Hematopoietic multipotent progenitor cell treated with erythropoietin and hydrocortisone succinate and interleukin-3 and kit ligand, for 6 days (in vitro differentiated cells): Measurements from ENCODE around the gene SPECC1.
A peak's percentile ranks its signal among the peaks of the same experiment; 100 is the strongest.
"Not testable (repeated sequence)": the region's sequence is repeated elsewhere in the genome, so short reads cannot be mapped to it uniquely, and the experiment has no call there.

Experiments
- DNase-seq: peaks from one replicate; pipeline ENCODE4 v3.0.0-alpha.2; 2015

SPECC1 gene

DNA sequence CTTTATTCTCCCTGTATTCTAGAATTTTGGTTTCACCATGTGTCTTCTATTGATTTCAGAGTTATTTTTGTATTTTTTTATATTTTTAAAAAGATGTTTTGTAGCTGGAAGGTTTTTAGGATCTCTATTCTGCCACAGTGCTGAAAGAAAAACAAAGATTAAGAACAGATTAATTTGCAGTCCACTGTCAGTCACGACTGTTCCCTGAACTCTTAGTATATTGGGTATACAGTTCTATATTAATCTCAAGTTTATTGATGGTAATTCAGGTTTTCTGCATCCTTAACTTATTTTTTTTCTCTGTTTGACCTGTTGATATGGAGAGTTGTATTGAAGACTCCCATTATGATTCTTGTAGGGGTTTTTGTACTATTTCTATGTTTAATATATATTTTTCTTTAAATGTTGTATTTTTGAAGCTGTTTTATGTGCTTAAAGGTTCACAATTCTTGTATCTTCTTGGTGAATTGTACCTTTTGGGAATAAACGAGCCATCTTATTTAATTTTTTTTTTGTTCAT lies 2.9 kb downstream of the SPECC1 start:
- peak; percentile 34 for DNase-seq

GRCh38 chr17:20016475-20016992 lies 7.4 kb downstream of the SPECC1 start:
- DNase-seq: not testable (repeated sequence)

GRCh38 chr17:20022701-20023100 lies 13.5 kb downstream of the SPECC1 start:
- DNase-seq: no peak

DNA sequence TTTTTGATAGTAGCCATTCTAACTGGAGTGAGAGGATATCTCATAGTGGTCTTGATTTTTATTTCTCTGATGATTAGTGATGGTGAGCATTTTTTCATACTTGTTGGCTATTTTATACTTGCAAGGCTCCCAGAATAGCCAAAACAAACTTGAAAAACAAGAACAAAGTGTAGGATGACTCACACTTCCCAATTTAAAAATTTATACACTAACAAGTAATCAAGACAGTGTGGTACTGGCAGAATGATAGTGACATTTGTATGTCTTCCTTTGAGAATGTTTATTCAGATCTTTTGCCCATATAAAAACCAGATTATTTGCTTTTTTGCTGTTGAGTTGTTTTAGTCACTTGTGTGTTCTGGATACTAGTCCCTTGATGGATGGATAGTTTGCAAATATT lies 17.8 kb downstream of the SPECC1 start:
- DNase-seq: no peak

- no peak for DNase-seq
Observed at GRCh38 chr17:20028443-20028842, 19.3 kb downstream of the SPECC1 start.

- DNase-seq: peak; percentile 49
Observed at GRCh38 chr17:20032636-20033035, 23.5 kb downstream of the SPECC1 start.

GRCh38 chr17:20033415-20033814 lies 24.3 kb downstream of the SPECC1 start:
- DNase-seq: no peak

GRCh38 chr17:20035501-20035900 lies 26.3 kb downstream of the SPECC1 start:
- DNase-seq: no peak

GRCh38 chr17:20037286-20037685 lies 28.1 kb downstream of the SPECC1 start:
- not testable (repeated sequence) for DNase-seq

- no peak for DNase-seq
Observed at GRCh38 chr17:20039037-20039436, 29.9 kb downstream of the SPECC1 start.

- DNase-seq: no peak
Observed at GRCh38 chr17:20040216-20040615, 31.1 kb downstream of the SPECC1 start.

DNA sequence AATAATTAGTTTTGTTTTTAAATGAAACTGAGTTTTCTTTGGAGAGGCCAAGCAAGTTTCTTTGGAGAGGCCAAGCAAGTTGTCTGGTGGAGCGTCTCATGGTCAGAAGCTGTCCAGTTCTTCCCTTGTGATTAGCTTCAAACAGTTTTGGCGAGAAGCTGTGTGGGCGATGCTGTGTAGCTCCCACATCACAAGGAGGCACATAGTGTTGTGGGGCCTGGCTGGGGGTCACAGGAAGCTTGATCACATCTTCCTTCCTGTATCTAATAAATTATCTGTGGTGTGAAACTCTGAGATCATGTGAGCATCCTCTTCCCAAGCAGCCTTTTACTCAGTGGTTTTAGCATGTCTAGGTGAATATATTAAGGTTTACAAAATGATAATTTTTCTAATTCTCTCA lies 33.9 kb downstream of the SPECC1 start:
- DNase-seq: no peak

DNA sequence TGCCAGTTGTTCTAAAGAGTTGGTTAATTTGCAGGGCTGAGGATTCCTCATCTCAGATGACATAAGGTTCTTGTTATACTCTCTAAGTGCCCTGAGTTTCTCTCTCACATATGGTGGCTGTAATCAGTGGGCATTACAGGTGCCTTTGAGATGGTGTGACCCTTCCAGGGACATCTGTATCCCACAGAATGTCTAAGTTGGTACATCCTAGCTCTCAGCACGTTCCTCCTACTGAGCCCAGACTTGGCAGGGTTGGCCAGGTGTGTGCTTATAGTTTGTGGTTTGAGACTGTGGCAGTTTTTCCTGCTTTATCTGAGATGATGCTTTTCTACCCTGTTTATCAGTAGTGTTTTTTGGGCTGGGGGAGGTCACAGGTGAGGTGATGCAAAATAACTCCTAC lies 36.3 kb downstream of the SPECC1 start:
- DNase-seq: no peak

GRCh38 chr17:20046629-20047028 lies 37.5 kb downstream of the SPECC1 start:
- DNase-seq: no peak

DNA sequence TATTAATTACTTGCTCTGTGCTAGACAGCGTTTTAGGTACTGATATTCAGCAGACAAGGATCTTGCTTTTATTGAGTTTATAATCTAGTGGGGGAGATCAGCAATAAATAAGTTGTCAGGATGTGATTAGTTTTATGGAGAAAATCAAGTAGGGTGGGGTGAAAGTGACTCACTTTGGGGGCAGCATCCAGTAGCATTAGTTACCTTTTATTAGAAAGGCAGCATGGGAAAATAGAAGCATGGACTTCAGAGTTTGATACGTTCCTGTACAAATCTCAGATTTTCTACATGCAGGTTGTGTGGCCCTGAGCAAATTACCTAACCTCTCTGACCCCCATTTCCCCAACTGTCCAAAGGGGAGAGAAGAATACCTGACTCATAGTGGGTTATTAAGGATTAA lies 42.5 kb downstream of the SPECC1 start:
- no peak for DNase-seq

GRCh38 chr17:20053361-20053964 lies 44.3 kb downstream of the SPECC1 start:
- peak; percentile 10 for DNase-seq

DNA sequence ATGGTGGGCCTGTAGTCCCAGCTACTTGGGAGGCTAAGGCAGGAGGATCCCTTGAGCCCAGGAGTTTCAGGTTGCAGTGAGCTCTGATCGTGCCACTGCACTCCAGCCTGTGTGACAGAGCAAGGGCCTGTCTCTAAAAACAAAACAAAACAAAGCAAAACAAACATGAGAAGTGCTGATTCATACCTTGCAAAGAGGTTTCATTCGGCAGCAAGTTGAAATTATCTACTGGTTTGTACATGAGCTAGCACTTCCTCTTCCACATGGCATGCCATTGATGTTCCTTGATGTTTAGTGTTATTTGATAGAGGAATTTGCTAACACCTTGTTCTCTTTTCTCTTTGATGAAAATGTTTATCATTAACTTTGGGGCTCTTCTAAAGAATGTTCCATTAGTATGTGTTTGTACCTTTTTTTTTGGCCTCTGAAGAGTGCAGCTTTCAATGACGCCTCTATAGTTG lies 50.6 kb downstream of the SPECC1 start:
- DNase-seq: peak; percentile 54

GRCh38 chr17:20063665-20064648 lies 54.8 kb downstream of the SPECC1 start:
- peak; percentile 72 for DNase-seq

GRCh38 chr17:20066253-20066652 lies 57.1 kb downstream of the SPECC1 start:
- no peak for DNase-seq

- DNase-seq: no peak
Observed at GRCh38 chr17:20067711-20068110, 58.6 kb downstream of the SPECC1 start.

- no peak for DNase-seq
Observed at GRCh38 chr17:20068445-20068844, 59.3 kb downstream of the SPECC1 start.

DNA sequence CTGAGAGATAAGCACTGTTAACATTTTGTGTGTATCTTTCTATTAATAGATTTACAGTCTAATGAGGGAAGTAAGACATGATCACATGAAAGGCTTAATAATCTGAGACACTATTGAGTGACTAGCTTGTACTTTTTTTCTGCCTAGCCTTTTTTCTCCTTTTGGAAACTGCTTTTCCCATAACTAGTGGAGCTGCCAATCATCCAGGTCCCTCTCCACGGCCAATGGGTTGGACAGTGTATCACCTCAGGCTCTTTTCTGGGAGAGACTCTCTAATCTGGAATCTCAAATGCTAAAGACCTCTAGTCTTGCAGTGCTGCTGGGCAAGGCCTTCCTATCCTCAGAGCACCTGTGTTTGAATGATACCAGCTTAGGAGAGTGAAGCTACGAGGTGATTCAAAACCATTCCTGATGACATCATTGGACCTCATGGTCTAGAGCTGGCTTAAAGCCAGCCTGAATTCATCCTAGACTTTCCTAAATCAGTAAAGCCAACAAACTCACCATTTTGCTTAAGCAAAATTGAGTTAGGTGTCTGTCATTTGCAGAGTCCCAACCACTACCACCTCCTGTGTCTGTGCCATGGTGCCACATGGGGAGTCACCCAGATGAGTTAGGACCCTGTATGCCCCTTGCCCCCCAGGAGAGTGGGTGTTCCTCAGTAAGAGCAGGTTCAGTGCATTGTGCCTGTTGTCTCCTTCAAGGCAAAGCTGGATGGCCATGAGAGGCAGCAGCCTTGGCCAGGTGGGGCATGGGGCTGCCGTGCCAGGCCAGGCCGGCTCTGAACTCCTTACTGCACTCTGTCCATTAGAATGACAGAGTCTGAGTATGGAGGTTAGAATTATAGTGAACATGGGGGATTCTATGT lies 62.9 kb downstream of the SPECC1 start:
- no peak for DNase-seq

DNA sequence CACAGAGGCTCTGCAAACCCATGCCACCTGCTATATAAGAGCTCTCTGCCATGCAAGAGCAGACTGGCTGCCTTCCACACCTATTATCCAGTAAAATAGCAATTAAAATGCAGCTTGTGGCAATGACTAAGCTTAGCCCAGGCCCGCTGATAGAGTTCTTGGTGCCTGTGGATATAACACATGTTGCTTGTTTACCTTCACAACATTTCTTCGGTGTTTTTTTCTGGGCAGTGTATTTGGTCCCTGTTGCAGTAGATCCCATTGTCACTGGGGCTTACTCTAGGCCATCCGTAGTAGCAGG lies 63.5 kb downstream of the SPECC1 start:
- peak; percentile 22 for DNase-seq
